Stimulated activated effector memory CD8-positive, alpha-beta T cell treated with anti-CD3 and anti-CD28 coated beads, Interleukin-12 subunit alpha, Interleukin-12 subunit beta, amount 100 ng/mL, for 72 hours (primary cell): ENCODE measurements around the gene MSH3.
"Not testable (repeated sequence)": the region's sequence is repeated elsewhere in the genome, so short reads cannot be mapped to it uniquely, and the experiment has no call there.

Experiments
- ATAC-seq: fragments of 150-1000 bp; cut with Tn5 transposase; 2 replicates; pipeline ENCODE4 v1.10.0; 2021
- DNase-seq, 2 donors: peaks; one replicate each; pipeline ENCODE4 v3.0.0; 2021 to 2022; ENCODE audit warnings: low spot score in 2 of 2
- H3K27ac Mint-ChIP-seq: one replicate; pipeline ENCODE4 v1.8.0; 2022; ENCODE audit warnings: mild to moderate bottlenecking, mixed read lengths
- H3K36me3 Mint-ChIP-seq: one replicate; pipeline ENCODE4 v1.8.0; 2022; ENCODE audit warnings: mild to moderate bottlenecking, mixed read lengths
- H3K4me1 Mint-ChIP-seq: one replicate; pipeline ENCODE4 v1.8.0; 2022; ENCODE audit warnings: mixed read lengths
- H3K4me3 Mint-ChIP-seq: one replicate; pipeline ENCODE4 v1.8.0; 2022; ENCODE audit warnings: mild to moderate bottlenecking, mixed read lengths
- H3K9me3 Mint-ChIP-seq: one replicate; pipeline ENCODE4 v1.8.0; 2022; ENCODE audit warnings: mixed read lengths

The MSH3 gene

GRCh38 chr5:80881726-80882125 is 227.3 kb downstream of the MSH3 start:
- H3K4me3 Mint-ChIP-seq = no peak overlapping the region
- no peaks in the 10 kb centered on the region for H3K9me3 Mint-ChIP-seq
- no peak for ATAC-seq
- peaks cover 11% of the 10 kb centered on the region for H3K36me3 Mint-ChIP-seq
- no peak for DNase-seq
- H3K4me1 Mint-ChIP-seq = peaks cover 17% of the 10 kb centered on the region
- H3K27ac Mint-ChIP-seq = no peak overlapping the region

GRCh38 chr5:80883390-80883789 is 228.9 kb downstream of the MSH3 start:
- ATAC-seq, H3K4me3 Mint-ChIP-seq, H3K27ac Mint-ChIP-seq, H3K36me3 Mint-ChIP-seq, DNase-seq, H3K9me3 Mint-ChIP-seq: not testable (repeated sequence)
- peaks cover 17% of the 10 kb centered on the region for H3K4me1 Mint-ChIP-seq

GRCh38 chr5:80884086-80884813 is 229.8 kb downstream of the MSH3 start:
- H3K4me1 Mint-ChIP-seq = peaks cover 17% of the 10 kb centered on the region
- ATAC-seq (peak; percentile 44), DNase-seq (no peak)
- H3K9me3 Mint-ChIP-seq = no peaks in the 10 kb centered on the region
- no peak overlapping the region for H3K4me3 Mint-ChIP-seq
- no peak overlapping the region for H3K27ac Mint-ChIP-seq
- H3K36me3 Mint-ChIP-seq = no peaks in the 10 kb centered on the region

- no peak overlapping the region for H3K27ac Mint-ChIP-seq
- H3K9me3 Mint-ChIP-seq = no peaks in the 10 kb centered on the region
- no peak overlapping the region for H3K4me3 Mint-ChIP-seq
- H3K36me3 Mint-ChIP-seq = no peaks in the 10 kb centered on the region
- peaks cover 17% of the 10 kb centered on the region for H3K4me1 Mint-ChIP-seq
- ATAC-seq (peak; percentile 97), DNase-seq (no peak)
These were observed 230.5 kb downstream of the MSH3 start for GRCh38 chr5:80884929-80885328.

- Mint-ChIP-seq H3K9me3 (no peaks in the 10 kb centered on the region), H3K36me3 (no peaks in the 10 kb centered on the region), H3K4me3 (no peak overlapping the region), H3K27ac (no peak overlapping the region), H3K4me1 (peaks cover 17% of the 10 kb centered on the region)
- ATAC-seq (no peak), DNase-seq (no peak)
These were observed 231.0 kb downstream of the MSH3 start for GRCh38 chr5:80885396-80886000.

GRCh38 chr5:80894083-80894482 is 239.6 kb downstream of the MSH3 start:
- Mint-ChIP-seq H3K36me3 (no peaks in the 10 kb centered on the region), H3K27ac (no peak overlapping the region), H3K4me1 (no peaks in the 10 kb centered on the region), H3K9me3 (no peaks in the 10 kb centered on the region), H3K4me3 (no peak overlapping the region)
- DNase-seq (no peak), ATAC-seq (no peak)

- H3K4me1 Mint-ChIP-seq = no peaks in the 10 kb centered on the region
- DNase-seq (no peak), ATAC-seq (no peak)
- no peaks in the 10 kb centered on the region for H3K36me3 Mint-ChIP-seq
- no peak overlapping the region for H3K27ac Mint-ChIP-seq
- no peak overlapping the region for H3K4me3 Mint-ChIP-seq
- no peaks in the 10 kb centered on the region for H3K9me3 Mint-ChIP-seq
These were observed 241.1 kb downstream of the MSH3 start for GRCh38 chr5:80895523-80895922.

- not testable (repeated sequence) for H3K4me1 Mint-ChIP-seq, H3K36me3 Mint-ChIP-seq, H3K27ac Mint-ChIP-seq, ATAC-seq, H3K4me3 Mint-ChIP-seq, DNase-seq
- H3K9me3 Mint-ChIP-seq = peaks cover 13% of the 10 kb centered on the region
These were observed 248.2 kb downstream of the MSH3 start for GRCh38 chr5:80902624-80903023.

- no peak for ATAC-seq
- DNase-seq = no peak
These were observed 250.2 kb downstream of the MSH3 start for GRCh38 chr5:80904533-80905187.

GRCh38 chr5:80905405-80905804 is 251.0 kb downstream of the MSH3 start:
- Mint-ChIP-seq H3K4me3 (no peak overlapping the region), H3K36me3 (no peaks in the 10 kb centered on the region), H3K9me3 (peaks cover 13% of the 10 kb centered on the region), H3K4me1 (no peaks in the 10 kb centered on the region), H3K27ac (no peak overlapping the region)
- ATAC-seq (no peak), DNase-seq (no peak)

More at GRCh38 chr5:80904533-80905187, 250.2 kb downstream of the MSH3 start:
- Mint-ChIP-seq H3K36me3 (no peaks in the 10 kb centered on the region), H3K27ac (no peak overlapping the region), H3K9me3 (peaks cover 13% of the 10 kb centered on the region), H3K4me3 (no peak overlapping the region), H3K4me1 (no peaks in the 10 kb centered on the region)

GRCh38 chr5:80912479-80912878 is 258.0 kb downstream of the MSH3 start:
- no peaks in the 10 kb centered on the region for H3K36me3 Mint-ChIP-seq
- H3K9me3 Mint-ChIP-seq = peaks cover 4% of the 10 kb centered on the region
- DNase-seq (no peak), ATAC-seq (no peak)
- H3K4me3 Mint-ChIP-seq = no peak overlapping the region
- no peaks in the 10 kb centered on the region for H3K4me1 Mint-ChIP-seq
- H3K27ac Mint-ChIP-seq = no peak overlapping the region

- ATAC-seq = no peak
- Mint-ChIP-seq H3K36me3 (no peaks in the 10 kb centered on the region), H3K4me1 (no peaks in the 10 kb centered on the region), H3K4me3 (no peak overlapping the region), H3K9me3 (peaks cover 4% of the 10 kb centered on the region), H3K27ac (no peak overlapping the region)
- DNase-seq = no peak
These were observed 261.3 kb downstream of the MSH3 start for GRCh38 chr5:80915716-80916115.

- no peak for DNase-seq
- Mint-ChIP-seq H3K27ac (no peak overlapping the region), H3K36me3 (no peaks in the 10 kb centered on the region), H3K4me1 (no peaks in the 10 kb centered on the region), H3K9me3 (peaks cover 4% of the 10 kb centered on the region), H3K4me3 (no peak overlapping the region)
- ATAC-seq = no peak
These were observed 262.2 kb downstream of the MSH3 start for GRCh38 chr5:80916676-80917075.

GRCh38 chr5:80917631-80918030 is 263.2 kb downstream of the MSH3 start:
- H3K4me3 Mint-ChIP-seq = no peak overlapping the region
- H3K27ac Mint-ChIP-seq = no peak overlapping the region

GRCh38 chr5:80919678-80920196 is 265.3 kb downstream of the MSH3 start:
- Mint-ChIP-seq H3K4me3 (no peak overlapping the region), H3K27ac (no peak overlapping the region), H3K36me3 (no peaks in the 10 kb centered on the region), H3K4me1 (no peaks in the 10 kb centered on the region), H3K9me3 (no peaks in the 10 kb centered on the region)
- no peak for DNase-seq
- no peak for ATAC-seq

More at GRCh38 chr5:80917631-80918030, 263.2 kb downstream of the MSH3 start:
- no peaks in the 10 kb centered on the region for H3K4me1 Mint-ChIP-seq
- no peak for DNase-seq
- ATAC-seq = no peak
- no peaks in the 10 kb centered on the region for H3K36me3 Mint-ChIP-seq
- H3K9me3 Mint-ChIP-seq = no peaks in the 10 kb centered on the region

- no peaks in the 10 kb centered on the region for H3K4me1 Mint-ChIP-seq
- no peaks in the 10 kb centered on the region for H3K36me3 Mint-ChIP-seq
- H3K4me3 Mint-ChIP-seq = no peak overlapping the region
- no peak overlapping the region for H3K27ac Mint-ChIP-seq
- ATAC-seq (no peak), DNase-seq (no peak)
- no peaks in the 10 kb centered on the region for H3K9me3 Mint-ChIP-seq
These were observed 265.9 kb downstream of the MSH3 start for GRCh38 chr5:80920333-80920732.
